Activated naive CD4-positive, alpha-beta T cell treated with anti-CD3 and anti-CD28 coated beads for 36 hours (primary cell): ENCODE measurements around the gene IPO4. TPM values are rescaled to one million over a fixed set of nuclear protein-coding genes. Genes with fewer than 3 reads are reported as not detected.

Source experiments
- CTCF ChIA-PET: fragments of 350-600 bp; sonication (Branson Sonifier 250); formaldehyde crosslinking; loops from one replicate; lab custom pipeline; 2021; ENCODE audit warnings: antibody characterized with exemption; lab: Charles Lee
- DNase-seq: peaks from one replicate; pipeline ENCODE4 v3.0.0-alpha.2; 2020
- H3K27ac Mint-ChIP-seq: one replicate; pipeline ENCODE4 v1.8.0; 2021; ENCODE audit warnings: mild to moderate bottlenecking, mixed read lengths
- H3K27me3 Mint-ChIP-seq: one replicate; pipeline ENCODE4 v1.8.0; 2021; ENCODE audit warnings: low read depth, mixed read lengths
- H3K36me3 Mint-ChIP-seq: one replicate; pipeline ENCODE4 v1.8.0; 2021; ENCODE audit warnings: low read depth, mixed read lengths
- H3K4me1 Mint-ChIP-seq: one replicate; pipeline ENCODE4 v1.8.0; 2021; ENCODE audit warnings: low read depth, mixed read lengths
- H3K4me3 Mint-ChIP-seq: one replicate; pipeline ENCODE4 v1.8.0; 2021; ENCODE audit warnings: mild to moderate bottlenecking, moderate library complexity, mixed read lengths
- H3K9me3 Mint-ChIP-seq: one replicate; pipeline ENCODE4 v1.8.0; 2021; ENCODE audit warnings: mixed read lengths
- intact Hi-C: fragments of 100-400 bp; cut with micrococcal nuclease; formaldehyde crosslinking; loops from one replicate; pipeline ENCODE4 v1.15.1; 2023
- microRNA-seq: library from miRNA; unstranded; fragments of <30 nt; microRNA quantifications from one replicate; pipeline ENCODE4 v1.2.0, GENCODE V29; 2022; ENCODE audit warnings: borderline microRNAs expressed, borderline replicate concordance
- total RNA-seq, 2 experiments: library from RNA; stranded (reverse); gene quantifications; one replicate each; pipeline ENCODE4 v1.2.3, GENCODE V29; 2021

IPO4 gene
- total RNA-seq, 2 experiments from 2014 or later: 64.2 to 74.5 TPM

DNA sequence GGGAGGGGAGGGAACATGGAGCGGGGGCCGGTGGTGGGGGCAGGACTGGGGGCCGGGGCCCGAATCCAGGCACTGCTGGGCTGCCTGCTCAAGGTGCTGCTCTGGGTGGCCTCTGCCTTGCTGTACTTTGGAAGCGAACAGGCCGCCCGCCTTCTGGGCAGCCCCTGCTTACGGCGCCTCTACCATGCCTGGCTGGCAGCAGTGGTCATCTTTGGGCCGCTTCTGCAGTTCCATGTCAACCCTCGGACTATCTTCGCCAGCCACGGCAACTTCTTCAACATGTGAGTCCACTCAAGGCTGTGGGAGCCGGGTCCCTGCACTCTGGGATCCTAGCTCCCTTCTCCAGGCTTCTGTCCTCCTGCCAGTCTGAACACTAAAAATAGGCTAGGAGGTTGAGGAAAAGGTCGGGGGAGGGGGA is 57.1 kb downstream of the IPO4 start:
- no peaks in the 10 kb centered on the region for H3K9me3 Mint-ChIP-seq
- peak overlapping the region; percentile 73 for H3K27ac Mint-ChIP-seq
- H3K4me1 Mint-ChIP-seq: peaks cover 20% of the 10 kb centered on the region
- CTCF ChIA-PET: interaction anchor here (1.8 kb wide), 1 partner anchor 10 kb away, joined by 5 read pairs; the partner anchor contains the start of gene EMC9
- intact Hi-C loops: no loop called here
- no peaks in the 10 kb centered on the region for H3K27me3 Mint-ChIP-seq
- peaks cover under 1% of the 10 kb centered on the region for H3K36me3 Mint-ChIP-seq
- no peak overlapping the region for H3K4me3 Mint-ChIP-seq
- DNase-seq: no peak

DNA sequence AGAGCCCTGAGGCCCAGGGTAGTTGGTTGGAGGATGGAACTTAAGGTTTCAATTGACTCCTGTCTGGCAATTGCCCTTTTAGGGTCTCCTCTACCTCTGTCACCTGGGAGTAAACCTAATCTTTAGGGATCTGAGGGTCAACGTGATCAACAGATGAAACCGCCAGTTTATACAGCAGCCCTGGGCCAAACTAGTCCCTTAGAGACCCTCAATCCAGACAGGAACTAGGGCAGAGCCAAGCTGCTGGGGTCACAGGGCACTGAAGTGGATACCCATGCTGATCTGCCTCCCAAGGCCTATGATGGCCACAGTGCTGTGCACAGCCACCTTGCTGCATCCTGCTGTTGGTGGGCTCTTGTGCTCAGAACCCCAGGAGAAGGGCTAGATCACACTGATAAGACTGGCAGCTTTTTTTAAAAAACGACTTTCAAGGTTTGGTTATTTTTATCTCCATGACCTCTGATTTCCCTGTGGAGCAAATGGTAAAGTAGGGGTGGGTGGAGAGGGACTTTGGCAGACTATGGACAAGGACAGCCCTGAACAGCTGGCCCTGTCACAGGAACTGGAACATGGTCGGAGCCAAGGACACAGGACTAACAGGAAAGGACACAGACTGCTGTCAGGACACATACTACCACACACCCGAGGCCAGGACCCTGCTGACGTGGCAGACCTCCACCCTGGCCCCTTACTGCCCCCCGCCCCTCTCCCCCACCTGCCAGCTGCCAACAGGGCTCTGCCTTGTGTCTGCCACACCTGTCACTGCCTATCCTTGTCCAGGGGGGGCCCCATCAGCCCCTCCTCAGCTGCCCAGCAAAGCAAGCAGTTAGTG is 57.7 kb downstream of the IPO4 start:
- CTCF ChIA-PET: no interaction called here
- H3K4me3 Mint-ChIP-seq: no peak overlapping the region
- H3K27ac Mint-ChIP-seq: no peak overlapping the region

DNA sequence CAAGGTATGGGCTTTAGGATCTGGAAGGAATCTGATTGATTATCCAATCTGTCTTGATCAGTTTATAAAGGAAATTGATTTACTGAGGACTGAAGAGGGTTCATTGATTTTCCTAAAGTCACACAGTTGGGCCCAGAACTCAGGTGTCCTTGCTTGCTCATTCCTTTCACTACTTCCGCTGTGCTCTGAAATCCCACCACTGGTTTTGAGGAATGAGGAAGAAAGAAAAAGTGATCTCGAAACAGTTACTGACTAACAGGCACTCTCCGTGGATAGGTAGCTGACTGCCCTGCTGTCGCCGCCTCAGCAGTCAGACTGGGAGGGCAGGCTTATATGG is 58.3 kb downstream of the IPO4 start, which contains the start of gene FITM1:
TSS of gene FITM1 (plus strand) at position 280 of the 337 bp plus-strand sequence. CDS start 905 bp downstream, outside the sequence.
- Mint-ChIP-seq H3K27ac (no peak within 1 kb of the TSS), H3K36me3 (no peaks in the 10 kb centered on the region), H3K4me3 (no peak within 1 kb of the TSS), H3K27me3 (no peaks in the 10 kb centered on the region), H3K9me3 (no peaks in the 10 kb centered on the region), H3K4me1 (peaks cover 20% of the 10 kb centered on the region)
- intact Hi-C loops: no loop called here
- DNase-seq: no peak
- CTCF ChIA-PET: no interaction called here

More for the DNA sequence above, 57.7 kb downstream of the IPO4 start:
- Mint-ChIP-seq H3K27me3 (no peaks in the 10 kb centered on the region), H3K36me3 (no peaks in the 10 kb centered on the region), H3K4me1 (peaks cover 20% of the 10 kb centered on the region), H3K9me3 (no peaks in the 10 kb centered on the region)
- intact Hi-C loops: no loop called here
- DNase-seq: no peak

Small RNA genes lying within 50 kb of the gene (microRNA-seq; reads per million reads assigned to microRNA genes)
- not detected for gene MIR7703

Other genes with a start within 250 kb of the IPO4 start
- 10 to 100 TPM; 22.8 to 24.0 TPM for gene DHRS4, start 235.0 kb downstream of the IPO4 start, total RNA-seq
- 10 to 100 TPM; 26.2 to 26.3 TPM for gene DHRS4L2, start 199.9 kb downstream of the IPO4 start, total RNA-seq
- under 1 TPM; 0.48 to 0.99 TPM for gene CARMIL3, start 136.8 kb downstream of the IPO4 start, total RNA-seq
- gene CPNE6, start 117.3 kb downstream of the IPO4 start, total RNA-seq: not detected
- gene PCK2, start 94.5 kb downstream of the IPO4 start, total RNA-seq: 100 to 1,000 TPM; 117 TPM
- gene DCAF11, start 74.0 kb downstream of the IPO4 start, total RNA-seq: 10 to 100 TPM; 79.4 to 84.0 TPM
- gene NRL, start 73.9 kb downstream of the IPO4 start, total RNA-seq: 1 to 10 TPM; 1.7 to 1.9 TPM
- under 1 TPM; 0.19 to 0.30 TPM for gene FITM1, start 58.2 kb downstream of the IPO4 start, total RNA-seq
- gene PSME1, start 52.6 kb downstream of the IPO4 start, total RNA-seq: 100 to 1,000 TPM; 406 to 416 TPM
- gene EMC9, start 47.2 kb downstream of the IPO4 start, total RNA-seq: 10 to 100 TPM; 38.4 to 38.9 TPM
- gene PSME2, start 42.2 kb downstream of the IPO4 start, total RNA-seq: 100 to 1,000 TPM; 392 to 404 TPM
- gene RNF31, start 41.3 kb downstream of the IPO4 start, total RNA-seq: 10 to 100 TPM; 51.1 to 53.8 TPM
- gene IRF9, start 27.6 kb downstream of the IPO4 start, total RNA-seq: 100 to 1,000 TPM; 202 to 212 TPM
- 10 to 100 TPM; 19.3 to 22.3 TPM for gene REC8, start 16.7 kb downstream of the IPO4 start, total RNA-seq
- 10 to 100 TPM; 14.7 to 15.1 TPM for gene TM9SF1, start 6.6 kb upstream of the IPO4 start, total RNA-seq
- not detected for gene TSSK4, start 16.9 kb upstream of the IPO4 start, total RNA-seq
- gene CHMP4A, start 24.7 kb upstream of the IPO4 start, total RNA-seq: 10 to 100 TPM; 65.2 to 66.5 TPM
- gene MDP1, start 27.2 kb upstream of the IPO4 start, total RNA-seq: 10 to 100 TPM; 10.2 to 13.6 TPM
- 100 to 1,000 TPM; 172 to 196 TPM for gene NEDD8, start 43.6 kb upstream of the IPO4 start, total RNA-seq
- gene GMPR2, start 44.1 kb upstream of the IPO4 start, total RNA-seq: 10 to 100 TPM; 60.5 to 63.7 TPM
- 100 to 1,000 TPM; 117 to 128 TPM for gene TINF2, start 53.8 kb upstream of the IPO4 start, total RNA-seq
- 10 to 100 TPM; 13.5 to 13.8 TPM for gene TGM1, start 74.4 kb upstream of the IPO4 start, total RNA-seq
- gene RABGGTA, start 82.8 kb upstream of the IPO4 start, total RNA-seq: 10 to 100 TPM; 74.9 to 76.2 TPM
- 10 to 100 TPM; 11.8 to 13.8 TPM for gene DHRS1, start 111.0 kb upstream of the IPO4 start, total RNA-seq
- 10 to 100 TPM; 24.8 to 26.4 TPM for gene NOP9, start 111.0 kb upstream of the IPO4 start, total RNA-seq
- 10 to 100 TPM; 10.9 to 15.1 TPM for gene CIDEB, start 119.2 kb upstream of the IPO4 start, total RNA-seq
- 10 to 100 TPM; 12.2 to 12.8 TPM for gene LTB4R2, start 121.3 kb upstream of the IPO4 start, total RNA-seq
- 10 to 100 TPM; 10.6 to 11.4 TPM for gene LTB4R, start 122.7 kb upstream of the IPO4 start, total RNA-seq
- gene ADCY4, start 146.3 kb upstream of the IPO4 start, total RNA-seq: 1 to 10 TPM; 1.6 to 2.4 TPM
- 1 to 10 TPM; 5.9 to 7.6 TPM for gene RIPK3, start 151.2 kb upstream of the IPO4 start, total RNA-seq
- under 1 TPM in 1 of 2 experiments, not detected in 1; 0.15 TPM for gene NFATC4, start 179.4 kb upstream of the IPO4 start, total RNA-seq
- under 1 TPM in 1 of 2 experiments, not detected in 1; 0.02 TPM for gene NYNRIN, start 210.2 kb upstream of the IPO4 start, total RNA-seq
- gene CBLN3, start 240.9 kb upstream of the IPO4 start, total RNA-seq: 1 to 10 TPM; 7.7 to 8.6 TPM
- 10 to 100 TPM; 59.8 to 62.5 TPM for gene KHNYN, start 241.1 kb upstream of the IPO4 start, total RNA-seq